Lung (tissue), 16 donors: Measurements from ENCODE around the gene DUSP3. TPM values are rescaled to one million over a fixed set of nuclear protein-coding genes. Genes with fewer than 3 reads are reported as not detected.

ENCODE experiments used
- ATAC-seq: fragments of 200-7000 bp; cut with Tn5 transposase; one replicate; pipeline ENCODE4 v1.9.1; 2020; ENCODE audit warnings: moderate number of reproducible peaks; ENCODE audit not compliant: insufficient read depth, low FRiP score
- DNase-seq, 3 donors: peaks; one replicate each; pipeline ENCODE4 v3.0.0-alpha.2; 2013 to 2017
- H3K27ac ChIP-seq, 2 donors: one replicate each; pipeline ENCODE4 v1.5.1; 2013; ENCODE audit warnings: mild to moderate bottlenecking in 2 of 2, moderate library complexity in 2 of 2, control low read depth in 1 of 2, inconsistent platforms in 1 of 2, low read depth in 1 of 2, low read length in 1 of 2
- H3K27me3 ChIP-seq, 3 donors: one replicate each; pipeline ENCODE4 v1.5.1; 2013; ENCODE audit warnings: low read length in 2 of 3; ENCODE audit not compliant: control insufficient read depth in 3 of 3, insufficient read depth in 3 of 3
- H3K36me3 ChIP-seq, 4 donors: one replicate each; pipeline ENCODE4 v1.5.1; 2013; ENCODE audit warnings: low read length in 4 of 4, mild to moderate bottlenecking in 1 of 4, moderate library complexity in 1 of 4; ENCODE audit not compliant: control insufficient read depth in 4 of 4, insufficient read depth in 4 of 4
- H3K4me1 ChIP-seq, 5 donors: one replicate each; pipeline ENCODE4 v1.5.1; 2013; ENCODE audit warnings: low read length in 5 of 5, mild to moderate bottlenecking in 2 of 5, moderate library complexity in 1 of 5; ENCODE audit not compliant: control insufficient read depth in 5 of 5, insufficient read depth in 5 of 5
- H3K4me3 ChIP-seq: one replicate; pipeline ENCODE4 v1.5.1; 2013; ENCODE audit warnings: mild to moderate bottlenecking, control low read depth, moderate library complexity
- H3K9ac ChIP-seq, 2 donors: one replicate each; pipeline ENCODE4 v1.5.1; 2013; ENCODE audit warnings: low read length in 2 of 2, control low read depth in 1 of 2; ENCODE audit not compliant: insufficient read depth in 1 of 2
- H3K9me3 ChIP-seq, 4 donors: one replicate each; pipeline ENCODE4 v1.5.1; 2013; ENCODE audit warnings: low read length in 3 of 4, mild to moderate bottlenecking in 1 of 4, moderate library complexity in 1 of 4; ENCODE audit not compliant: control insufficient read depth in 4 of 4, insufficient read depth in 3 of 4
- CTCF ChIP-seq: IDR thresholded peaks from 2 replicates; pipeline ENCODE4 v1.5.1; 2012; ENCODE audit warnings: mild to moderate bottlenecking; ENCODE audit errors: control extremely low read depth, extremely low read depth
- WGBS, 2 donors: extraction: QIAGEN DNeasy Blood & Tissue Kit; methylation state at CpG; one replicate each; pipeline ENCODE4 v1.1.7; 2013; 5-methylcytosine and 5-hydroxymethylcytosine counted together
- long read RNA-seq, 5 donors: transcript quantifications; one replicate each; lab custom pipeline, GENCODE V29; 2026
- polyA plus RNA-seq, 2 donors: library from polyadenylated mRNA; stranded (reverse); fragments of 200-250 nt; gene quantifications; one replicate each; pipeline ENCODE4 v1.2.1, GENCODE V29; 2013
- total RNA-seq, 2 donors: library from RNA; depleted of rRNA in 1 of 2; stranded (reverse); fragments of >200 nt in 1 of 2; gene quantifications; one replicate each; pipeline ENCODE4 v1.2.1, GENCODE V29; 2014 to 2021
- donor health status: control.
- donor health status: control.
- donor health status: Bipolar disorder and iron deficiency.
- donor health status: healthy.
- donor health status: DM: yes; HTN: yes; CAD: no.

DUSP3 gene
- 10 to 100 TPM; 49.6 to 86.3 TPM for total RNA-seq
- 10 to 100 TPM; 50.5 to 82.6 TPM for polyA plus RNA-seq
- long read RNA-seq, donor 1, full-length matches to known transcripts = 15 of 20 reads
- long read RNA-seq, donor 1, partial matches to known transcripts = 5 of 20 reads
- long read RNA-seq, donor 1, other reads (novel, unspliced or antisense) = 0 of 20 reads
- long read RNA-seq, donor 2, full-length matches to known transcripts = 8 of 8 reads
- long read RNA-seq, donor 2, partial matches to known transcripts = 0 of 8 reads
- long read RNA-seq, donor 2, other reads (novel, unspliced or antisense) = 0 of 8 reads
- long read RNA-seq, donor 3, full-length matches to known transcripts = 6 of 6 reads
- long read RNA-seq, donor 3, partial matches to known transcripts = 0 of 6 reads
- long read RNA-seq, donor 3, other reads (novel, unspliced or antisense) = 0 of 6 reads
- long read RNA-seq, donor 4, full-length matches to known transcripts = 3 of 3 reads
- long read RNA-seq, donor 4, partial matches to known transcripts = 0 of 3 reads
- long read RNA-seq, donor 4, other reads (novel, unspliced or antisense) = 0 of 3 reads
- long read RNA-seq, donor 5, full-length matches to known transcripts = 15 of 20 reads
- long read RNA-seq, donor 5, partial matches to known transcripts = 5 of 20 reads
- long read RNA-seq, donor 5, other reads (novel, unspliced or antisense) = 0 of 20 reads

GRCh38 chr17:43778337-43779144 lies at the start of gene DUSP3:
Gene DUSP3 (minus strand): TSS chr17:43778977. CDS start chr17:43778924, 53 bp downstream.
- H3K9me3 ChIP-seq = no peaks in the 10 kb centered on the region
- H3K36me3 ChIP-seq = peaks cover 5 to 21% (median 9%) of the 10 kb centered on the region in 4 donors
- peaks cover 0 to 19% (median 4%) of the 10 kb centered on the region in 5 donors for H3K4me1 ChIP-seq
- H3K4me3 ChIP-seq = peak within 1 kb of the TSS; percentile 86
- ATAC-seq (peak; percentile 88), DNase-seq (peak; percentile 92 to 96 (median 94))
- H3K9ac ChIP-seq = peak within 1 kb of the TSS; percentile 67 to 99
- peak within 1 kb of the TSS; percentile 99 for H3K27ac ChIP-seq
- TF ChIP-seq CTCF = no peak
- WGBS, 2 donors = 0% methylated on average over 67 to 100 of the region's 100 CpGs
- peaks cover 0 to 16% (median 5%) of the 10 kb centered on the region in 3 donors for H3K27me3 ChIP-seq

GRCh38 chr17:43827596-43827995 lies 48.8 kb upstream of the DUSP3 start:
- H3K27ac ChIP-seq = no peak overlapping the region
- no peak for TF ChIP-seq CTCF
- DNase-seq (no peak), ATAC-seq (no peak)
- H3K9me3 ChIP-seq = no peaks in the 10 kb centered on the region
- no peak overlapping the region for H3K9ac ChIP-seq
- H3K4me3 ChIP-seq = no peak overlapping the region
- H3K36me3 ChIP-seq = peaks cover 0 to 22% (median 6%) of the 10 kb centered on the region in 4 donors
- WGBS, 2 donors = 96 to 98% methylated on average over 9 of the region's 9 CpGs
- peaks cover 0 to 12% (median 10%) of the 10 kb centered on the region in 5 donors for H3K4me1 ChIP-seq
- H3K27me3 ChIP-seq = no peaks in the 10 kb centered on the region

GRCh38 chr17:43826206-43826605 lies 47.4 kb upstream of the DUSP3 start:
- no peak for TF ChIP-seq CTCF
- H3K4me3 ChIP-seq = no peak overlapping the region
- 96 to 98% methylated on average over 7 of the region's 7 CpGs for WGBS, 2 donors
- H3K27ac ChIP-seq = no peak overlapping the region
- DNase-seq (no peak), ATAC-seq (no peak)
- H3K9me3 ChIP-seq = no peaks in the 10 kb centered on the region
- no peaks in the 10 kb centered on the region for H3K27me3 ChIP-seq
- peaks cover 0 to 22% (median 6%) of the 10 kb centered on the region in 4 donors for H3K36me3 ChIP-seq
- no peak overlapping the region for H3K9ac ChIP-seq
- peaks cover 0 to 17% (median 0%) of the 10 kb centered on the region in 5 donors for H3K4me1 ChIP-seq
